ENCODE data around the gene KRT6C. TPM values are rescaled to one million over a fixed set of nuclear protein-coding genes. Genes with fewer than 3 reads are reported as not detected.

Gene KRT6C
- total RNA-seq, 4 donors from 2014 or later = 23.9 TPM; not detected in 3

DNA sequence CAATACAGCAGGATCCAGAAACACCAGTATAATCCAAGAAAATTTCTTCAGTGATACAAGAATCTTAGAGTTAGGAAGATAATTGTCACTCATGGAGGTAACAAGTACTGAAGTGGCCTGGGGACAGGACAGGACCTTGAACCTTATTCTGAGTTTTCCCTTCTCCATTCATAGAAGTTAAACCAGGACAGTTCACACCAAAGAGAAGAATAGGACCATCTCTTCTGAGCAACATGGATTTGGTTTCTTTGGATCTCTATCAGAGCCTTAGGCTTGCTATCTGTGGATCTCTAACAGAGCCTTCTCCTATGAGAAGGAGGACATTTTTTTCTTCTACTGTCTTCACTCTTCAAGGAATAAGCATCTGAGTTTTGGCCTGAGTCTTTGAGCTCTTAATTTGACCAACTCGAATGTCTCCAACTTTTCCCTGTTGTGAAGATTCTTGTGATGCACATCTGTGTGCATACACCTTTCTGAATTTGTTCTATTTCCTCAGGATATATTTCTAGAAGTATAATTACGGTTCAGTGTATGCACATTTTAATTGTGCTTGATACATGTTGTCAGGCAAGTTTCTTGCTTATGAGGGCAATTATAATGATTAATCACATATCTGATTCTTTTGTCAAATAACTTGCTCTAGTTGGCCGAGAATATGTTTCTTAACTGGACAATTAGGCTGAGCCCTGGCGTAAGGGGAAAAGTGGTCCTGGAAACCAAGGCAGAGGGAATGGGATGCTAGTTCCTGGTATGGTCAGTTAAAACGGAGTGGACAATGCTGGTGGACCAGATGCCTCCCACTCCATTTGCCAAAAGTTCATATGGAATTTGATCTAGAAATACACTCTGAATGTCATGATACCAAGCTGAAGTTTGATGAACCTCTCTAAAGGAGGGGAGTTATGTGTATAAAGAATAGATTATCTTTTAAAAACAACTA lies 12.8 kb upstream of the KRT6C start:
- H3K9me3 ChIP-seq = no peaks in the 10 kb centered on the region
- H3K27ac ChIP-seq = no peak overlapping the region
- no peak for DNase-seq
- in situ Hi-C loops (cut with MboI; ENCODE audit: low pct_ligation_motif_present in 1 of 4, low pct_unique_long_range_greater_than_20kb in 1 of 4, low sequenced_read_pairs in 3 of 4) = no loop called here
- H3K4me3 ChIP-seq = no peak overlapping the region
- no peaks in the 10 kb centered on the region for H3K4me1 ChIP-seq
- WGBS, 2 donors (ENCODE audit: low coverage in 1 of 2) = 81% methylated on average over 5 of the region's 5 CpGs
- TF ChIP-seq EP300 (IDR thresholded peaks at IDR 0.05; ENCODE audit: low read depth) (no peak), POLR2A (IDR thresholded peaks at IDR 0.05) (no peak), POLR2AphosphoS5 (IDR thresholded peaks at IDR 0.05) (no peak)
- TF ChIP-seq, protein P1, sequence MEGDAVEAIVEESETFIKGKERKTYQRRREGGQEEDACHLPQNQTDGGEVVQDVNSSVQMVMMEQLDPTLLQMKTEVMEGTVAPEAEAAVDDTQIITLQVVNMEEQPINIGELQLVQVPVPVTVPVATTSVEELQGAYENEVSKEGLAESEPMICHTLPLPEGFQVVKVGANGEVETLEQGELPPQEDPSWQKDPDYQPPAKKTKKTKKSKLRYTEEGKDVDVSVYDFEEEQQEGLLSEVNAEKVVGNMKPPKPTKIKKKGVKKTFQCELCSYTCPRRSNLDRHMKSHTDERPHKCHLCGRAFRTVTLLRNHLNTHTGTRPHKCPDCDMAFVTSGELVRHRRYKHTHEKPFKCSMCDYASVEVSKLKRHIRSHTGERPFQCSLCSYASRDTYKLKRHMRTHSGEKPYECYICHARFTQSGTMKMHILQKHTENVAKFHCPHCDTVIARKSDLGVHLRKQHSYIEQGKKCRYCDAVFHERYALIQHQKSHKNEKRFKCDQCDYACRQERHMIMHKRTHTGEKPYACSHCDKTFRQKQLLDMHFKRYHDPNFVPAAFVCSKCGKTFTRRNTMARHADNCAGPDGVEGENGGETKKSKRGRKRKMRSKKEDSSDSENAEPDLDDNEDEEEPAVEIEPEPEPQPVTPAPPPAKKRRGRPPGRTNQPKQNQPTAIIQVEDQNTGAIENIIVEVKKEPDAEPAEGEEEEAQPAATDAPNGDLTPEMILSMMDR (IDR thresholded peaks at IDR 0.05) = no peak
- no peaks in the 10 kb centered on the region for H3K36me3 ChIP-seq
- peaks cover 9% of the 10 kb centered on the region for H3K27me3 ChIP-seq
- intact Hi-C loops (cut with DNase I; ENCODE audit: low total_unique reads) = no loop called here

DNA sequence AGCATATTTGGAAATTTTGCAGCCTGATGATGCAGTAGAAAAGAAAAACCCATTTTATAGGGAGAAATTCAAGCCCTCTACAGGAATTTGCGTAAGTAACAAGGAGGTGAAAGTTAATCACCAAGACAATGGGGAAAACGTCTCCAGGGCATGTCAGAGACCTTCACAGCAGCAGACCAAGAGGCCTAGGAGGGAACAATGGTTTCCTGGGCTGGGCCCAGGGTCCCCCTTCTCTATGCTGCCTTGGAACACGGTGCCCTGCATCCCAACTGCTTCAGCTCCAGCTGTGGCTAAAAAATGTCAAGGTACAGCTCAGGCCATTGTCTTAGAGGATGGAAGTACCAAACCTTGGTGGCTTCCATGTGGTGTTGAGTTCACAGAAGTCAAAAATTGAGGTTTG lies 6.5 kb upstream of the KRT6C start:
- intact Hi-C loops (cut with DNase I; ENCODE audit: low total_unique reads) (no loop called here), in situ Hi-C loops (cut with MboI; ENCODE audit: low pct_ligation_motif_present in 1 of 4, low pct_unique_long_range_greater_than_20kb in 1 of 4, low sequenced_read_pairs in 3 of 4) (no loop called here)
- H3K27me3 ChIP-seq = no peaks in the 10 kb centered on the region
- DNase-seq = no peak
- no peak for TF ChIP-seq POLR2AphosphoS5 (IDR thresholded peaks at IDR 0.05)
- TF ChIP-seq POLR2A (IDR thresholded peaks at IDR 0.05) = no peak
- TF ChIP-seq, protein P1 (IDR thresholded peaks at IDR 0.05) = no peak
- TF ChIP-seq EP300 (IDR thresholded peaks at IDR 0.05; ENCODE audit: low read depth) = no peak
- no peaks in the 10 kb centered on the region for H3K36me3 ChIP-seq
- H3K9me3 ChIP-seq = no peaks in the 10 kb centered on the region
- H3K4me1 ChIP-seq = no peaks in the 10 kb centered on the region
- no peak overlapping the region for H3K27ac ChIP-seq
- WGBS, 2 donors (ENCODE audit: low coverage in 1 of 2) = 60% methylated on average over 3 of the region's 3 CpGs; no CpG with 5 or more reads in 1 of the 2 donors
- H3K4me3 ChIP-seq = no peak overlapping the region

DNA sequence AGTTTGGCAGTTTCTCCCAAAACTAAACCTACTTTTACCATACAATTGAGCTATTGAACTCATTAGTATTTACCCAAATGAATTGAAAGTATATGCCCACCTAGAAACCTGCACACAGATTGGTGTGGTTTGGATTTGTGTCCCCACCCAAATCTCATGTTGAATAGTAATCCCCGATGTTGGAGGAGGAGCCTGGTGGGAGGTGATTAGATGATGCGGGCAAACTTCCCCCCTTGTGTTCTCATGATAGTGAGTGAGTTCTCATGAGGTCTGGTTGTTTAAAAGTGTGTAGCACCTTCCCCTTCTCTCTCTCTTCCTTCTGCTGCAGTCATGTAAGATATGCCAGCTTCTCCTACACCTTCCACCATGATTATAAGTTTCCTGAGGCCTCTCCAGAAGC lies 4.0 kb upstream of the KRT6C start:
- no peaks in the 10 kb centered on the region for H3K4me1 ChIP-seq
- intact Hi-C loops (cut with DNase I; ENCODE audit: low total_unique reads) (no loop called here), in situ Hi-C loops (cut with MboI; ENCODE audit: low pct_ligation_motif_present in 1 of 4, low pct_unique_long_range_greater_than_20kb in 1 of 4, low sequenced_read_pairs in 3 of 4) (no loop called here)
- 70 to 85% methylated on average over 2 of the region's 2 CpGs for WGBS, 2 donors (ENCODE audit: low coverage in 1 of 2)
- no peak for DNase-seq
- TF ChIP-seq POLR2A (IDR thresholded peaks at IDR 0.05) (no peak), EP300 (IDR thresholded peaks at IDR 0.05; ENCODE audit: low read depth) (no peak), POLR2AphosphoS5 (IDR thresholded peaks at IDR 0.05) (no peak)
- TF ChIP-seq, protein P1 (IDR thresholded peaks at IDR 0.05) = no peak
- no peak overlapping the region for H3K4me3 ChIP-seq
- H3K27ac ChIP-seq = no peak overlapping the region
- no peaks in the 10 kb centered on the region for H3K9me3 ChIP-seq
- no peaks in the 10 kb centered on the region for H3K27me3 ChIP-seq
- H3K36me3 ChIP-seq = no peaks in the 10 kb centered on the region

DNA sequence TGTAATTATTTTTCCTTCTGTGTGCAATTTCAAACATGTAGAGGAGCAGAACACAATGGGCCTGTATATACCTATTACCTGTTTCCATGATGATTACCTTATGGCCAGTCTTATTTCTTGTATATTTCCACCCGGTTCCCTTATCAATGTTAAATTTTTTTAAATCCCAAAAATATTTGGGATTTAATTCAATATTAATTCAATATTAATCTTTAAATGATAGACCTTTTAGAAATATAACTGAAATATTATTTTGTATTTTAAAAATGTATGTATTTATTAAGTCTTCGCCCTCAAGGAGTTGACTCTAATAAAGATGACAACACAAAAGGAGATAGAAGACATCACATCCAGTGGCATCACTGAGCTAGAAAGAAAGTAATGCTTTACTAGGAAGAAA lies 607 bp upstream of the KRT6C start:
- Histone ChIP-seq H3K9me3 (no peaks in the 10 kb centered on the region), H3K4me1 (no peaks in the 10 kb centered on the region), H3K27me3 (no peaks in the 10 kb centered on the region), H3K27ac (no peak overlapping the region), H3K4me3 (no peak overlapping the region), H3K36me3 (no peaks in the 10 kb centered on the region)
- in situ Hi-C loops (cut with MboI; ENCODE audit: low pct_ligation_motif_present in 1 of 4, low pct_unique_long_range_greater_than_20kb in 1 of 4, low sequenced_read_pairs in 3 of 4) = no loop called here
- intact Hi-C loops (cut with DNase I; ENCODE audit: low total_unique reads) = no loop called here
- DNase-seq = no peak
- no peak for TF ChIP-seq POLR2A (IDR thresholded peaks at IDR 0.05)
- TF ChIP-seq EP300 (IDR thresholded peaks at IDR 0.05; ENCODE audit: low read depth) = no peak
- TF ChIP-seq, protein P1 (IDR thresholded peaks at IDR 0.05) = no peak
- no peak for TF ChIP-seq POLR2AphosphoS5 (IDR thresholded peaks at IDR 0.05)
- 78 to 100% methylated on average over 2 of the region's 2 CpGs for WGBS, 2 donors (ENCODE audit: low coverage in 1 of 2)

Data from transverse colon (tissue), 4 donors.